ENCODE results near the gene PDE8B. TPM values are rescaled to one million over a fixed set of nuclear protein-coding genes. Genes with fewer than 3 reads are reported as not detected.

PDE8B gene
- total and polyA plus RNA-seq, 4 donors: 0.19 to 0.82 (median 0.49) TPM

DNA sequence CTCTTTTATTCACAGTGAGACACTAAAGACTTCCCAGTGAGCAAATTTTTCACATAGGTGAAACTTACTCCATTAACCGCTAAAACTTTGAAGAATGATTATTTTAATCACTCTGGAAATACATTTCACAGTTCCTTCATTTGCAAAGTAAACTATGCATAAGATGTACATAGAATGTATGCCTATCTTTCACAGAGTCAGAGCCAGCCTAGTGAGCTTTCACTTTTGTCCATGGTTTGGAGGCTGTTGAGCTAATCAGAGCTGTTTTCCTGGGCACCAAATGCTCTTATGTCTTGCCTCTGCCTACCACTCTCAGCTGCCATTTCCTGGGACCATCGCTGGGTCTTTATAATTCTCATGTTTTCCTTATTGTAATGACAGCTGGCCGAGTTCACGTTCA, 67.3 kb downstream of the PDE8B start:
- WGBS: 90% methylated on average over 4 of the region's 4 CpGs
- no peak for DNase-seq (ENCODE audit: low spot score)
- Histone ChIP-seq H3K4me3 (ENCODE audit: low read depth in 1 of 3, low read length in 3 of 3) (no peak overlapping the region), H3K27ac (ENCODE audit: low read depth in 1 of 2, low read length in 2 of 2) (no peak overlapping the region), H3K9me3 (ENCODE audit: control insufficient read depth in 4 of 4, low read length in 3 of 4) (no peaks in the 10 kb centered on the region), H3K27me3 (ENCODE audit: control insufficient read depth in 4 of 4, insufficient read depth in 4 of 4, low read length in 3 of 4) (no peaks in the 10 kb centered on the region), H3K36me3 (ENCODE audit: control insufficient read depth in 4 of 4, insufficient read depth in 3 of 4, low read depth in 1 of 4, low read length in 3 of 4) (no peaks in the 10 kb centered on the region), H3K4me1 (ENCODE audit: control insufficient read depth in 4 of 4, insufficient read depth in 4 of 4, low read length in 3 of 4) (peaks cover 0 to 14% (median 13%) of the 10 kb centered on the region in 4 donors), H3K9ac (ENCODE audit: low read depth in 1 of 2, low read length in 2 of 2) (no peak overlapping the region)
- TF ChIP-seq RAD21 (IDR thresholded peaks at IDR 0.05) (no peak), HNF4G (IDR thresholded peaks at IDR 0.05) (no peak), ZBTB33 (IDR thresholded peaks at IDR 0.05) (no peak), JUND (IDR thresholded peaks at IDR 0.05) (no peak), FOXA1 (IDR thresholded peaks at IDR 0.05) (no peak), SP1 (IDR thresholded peaks at IDR 0.05) (no peak), FOXA2 (IDR thresholded peaks at IDR 0.05) (no peak), YY1 (IDR thresholded peaks at IDR 0.05) (no peak), GABPA (IDR thresholded peaks at IDR 0.05 in 1 of 2, conservative IDR thresholded peaks at IDR 0.05 in 1 of 2) (no peak)

DNA sequence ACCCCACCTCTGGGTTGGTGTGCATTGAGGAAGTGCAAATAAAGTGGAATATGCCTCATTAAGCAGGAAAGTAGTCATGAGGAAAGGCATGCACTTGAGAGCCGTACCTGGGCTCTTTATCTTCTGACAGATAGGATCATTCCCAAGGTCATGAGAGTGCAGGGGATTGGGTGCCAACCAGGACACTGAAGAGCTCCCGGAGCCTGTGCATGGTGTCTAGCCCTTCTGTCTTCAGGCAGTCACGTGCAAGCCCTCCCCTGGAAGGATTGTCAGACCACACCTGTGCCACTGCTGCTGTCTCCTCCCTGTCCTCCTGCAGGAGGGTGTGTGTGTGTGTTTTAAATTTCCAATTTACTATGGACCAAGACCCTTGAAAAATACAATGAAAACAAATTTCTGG, 69.6 kb downstream of the PDE8B start:
- DNase-seq (ENCODE audit: low spot score): no peak
- Histone ChIP-seq H3K27me3 (ENCODE audit: control insufficient read depth in 4 of 4, insufficient read depth in 4 of 4, low read length in 3 of 4) (no peaks in the 10 kb centered on the region), H3K36me3 (ENCODE audit: control insufficient read depth in 4 of 4, insufficient read depth in 3 of 4, low read depth in 1 of 4, low read length in 3 of 4) (no peaks in the 10 kb centered on the region), H3K4me1 (ENCODE audit: control insufficient read depth in 4 of 4, insufficient read depth in 4 of 4, low read length in 3 of 4) (peaks cover 0 to 15% (median 13%) of the 10 kb centered on the region in 4 donors), H3K27ac (ENCODE audit: low read depth in 1 of 2, low read length in 2 of 2) (no peak overlapping the region), H3K4me3 (ENCODE audit: low read depth in 1 of 3, low read length in 3 of 3) (no peak overlapping the region), H3K9ac (ENCODE audit: low read depth in 1 of 2, low read length in 2 of 2) (no peak overlapping the region), H3K9me3 (ENCODE audit: control insufficient read depth in 4 of 4, low read length in 3 of 4) (no peaks in the 10 kb centered on the region)
- TF ChIP-seq TAF1 (conservative IDR thresholded peaks at IDR 0.05) (no peak), CTCF (IDR thresholded peaks at IDR 0.05; ENCODE audit: low read depth, low read length, missing input control) (no peak), FOXA1 (IDR thresholded peaks at IDR 0.05) (no peak), HNF4G (IDR thresholded peaks at IDR 0.05) (no peak), SP1 (IDR thresholded peaks at IDR 0.05) (no peak), MAX (IDR thresholded peaks at IDR 0.05) (no peak), HNF4A (conservative IDR thresholded peaks at IDR 0.05) (no peak), FOXA2 (IDR thresholded peaks at IDR 0.05) (no peak), RXRA (IDR thresholded peaks at IDR 0.05) (no peak)
- TF ChIP-seq, protein P1, sequence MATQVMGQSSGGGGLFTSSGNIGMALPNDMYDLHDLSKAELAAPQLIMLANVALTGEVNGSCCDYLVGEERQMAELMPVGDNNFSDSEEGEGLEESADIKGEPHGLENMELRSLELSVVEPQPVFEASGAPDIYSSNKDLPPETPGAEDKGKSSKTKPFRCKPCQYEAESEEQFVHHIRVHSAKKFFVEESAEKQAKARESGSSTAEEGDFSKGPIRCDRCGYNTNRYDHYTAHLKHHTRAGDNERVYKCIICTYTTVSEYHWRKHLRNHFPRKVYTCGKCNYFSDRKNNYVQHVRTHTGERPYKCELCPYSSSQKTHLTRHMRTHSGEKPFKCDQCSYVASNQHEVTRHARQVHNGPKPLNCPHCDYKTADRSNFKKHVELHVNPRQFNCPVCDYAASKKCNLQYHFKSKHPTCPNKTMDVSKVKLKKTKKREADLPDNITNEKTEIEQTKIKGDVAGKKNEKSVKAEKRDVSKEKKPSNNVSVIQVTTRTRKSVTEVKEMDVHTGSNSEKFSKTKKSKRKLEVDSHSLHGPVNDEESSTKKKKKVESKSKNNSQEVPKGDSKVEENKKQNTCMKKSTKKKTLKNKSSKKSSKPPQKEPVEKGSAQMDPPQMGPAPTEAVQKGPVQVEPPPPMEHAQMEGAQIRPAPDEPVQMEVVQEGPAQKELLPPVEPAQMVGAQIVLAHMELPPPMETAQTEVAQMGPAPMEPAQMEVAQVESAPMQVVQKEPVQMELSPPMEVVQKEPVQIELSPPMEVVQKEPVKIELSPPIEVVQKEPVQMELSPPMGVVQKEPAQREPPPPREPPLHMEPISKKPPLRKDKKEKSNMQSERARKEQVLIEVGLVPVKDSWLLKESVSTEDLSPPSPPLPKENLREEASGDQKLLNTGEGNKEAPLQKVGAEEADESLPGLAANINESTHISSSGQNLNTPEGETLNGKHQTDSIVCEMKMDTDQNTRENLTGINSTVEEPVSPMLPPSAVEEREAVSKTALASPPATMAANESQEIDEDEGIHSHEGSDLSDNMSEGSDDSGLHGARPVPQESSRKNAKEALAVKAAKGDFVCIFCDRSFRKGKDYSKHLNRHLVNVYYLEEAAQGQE (IDR thresholded peaks at IDR 0.05): no peak
- 76% methylated on average over 3 of the region's 3 CpGs for WGBS
